Measurements from ENCODE around the gene PRKCQ.
A peak's percentile ranks its signal among the peaks of the same experiment; 100 is the strongest.

Gene PRKCQ

DNA sequence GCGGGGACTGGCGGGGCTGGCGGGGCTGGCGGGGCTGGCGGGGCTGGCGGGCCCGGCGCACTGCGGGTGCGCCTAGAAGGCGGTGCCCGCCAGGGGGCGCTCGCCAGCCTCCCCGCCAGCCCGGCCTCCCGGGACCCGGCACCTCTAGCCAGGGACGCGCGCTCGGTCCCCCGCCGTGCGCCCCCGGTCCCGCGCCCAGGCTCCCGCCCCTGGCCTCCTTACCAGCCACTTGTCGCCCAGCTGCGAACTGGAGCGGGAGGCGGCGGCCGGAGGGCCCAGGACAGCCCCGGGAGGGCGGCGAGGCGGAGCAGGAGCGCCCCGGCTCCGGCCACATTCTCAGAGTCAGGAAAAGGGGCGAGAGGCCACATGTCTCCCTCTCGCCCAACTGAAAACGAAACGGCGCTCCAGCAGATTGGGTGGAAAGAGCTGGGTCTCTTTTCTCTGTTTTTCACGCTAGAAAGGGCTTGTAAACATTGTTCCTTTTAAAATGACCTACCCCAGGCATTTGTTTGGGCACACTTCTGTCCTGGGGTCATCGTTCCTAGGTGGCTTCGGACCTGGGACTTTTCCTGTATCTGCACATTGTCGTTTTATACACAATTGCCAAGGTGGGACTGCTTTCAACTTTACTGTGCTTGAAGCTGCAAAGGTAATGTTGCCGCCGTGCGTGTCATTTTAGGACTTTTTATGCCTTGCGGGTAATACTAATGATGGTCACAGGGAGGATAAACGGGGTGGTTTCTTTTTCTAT lies 378 bp upstream of the PRKCQ start:
- TF ChIP-seq, protein P1, sequence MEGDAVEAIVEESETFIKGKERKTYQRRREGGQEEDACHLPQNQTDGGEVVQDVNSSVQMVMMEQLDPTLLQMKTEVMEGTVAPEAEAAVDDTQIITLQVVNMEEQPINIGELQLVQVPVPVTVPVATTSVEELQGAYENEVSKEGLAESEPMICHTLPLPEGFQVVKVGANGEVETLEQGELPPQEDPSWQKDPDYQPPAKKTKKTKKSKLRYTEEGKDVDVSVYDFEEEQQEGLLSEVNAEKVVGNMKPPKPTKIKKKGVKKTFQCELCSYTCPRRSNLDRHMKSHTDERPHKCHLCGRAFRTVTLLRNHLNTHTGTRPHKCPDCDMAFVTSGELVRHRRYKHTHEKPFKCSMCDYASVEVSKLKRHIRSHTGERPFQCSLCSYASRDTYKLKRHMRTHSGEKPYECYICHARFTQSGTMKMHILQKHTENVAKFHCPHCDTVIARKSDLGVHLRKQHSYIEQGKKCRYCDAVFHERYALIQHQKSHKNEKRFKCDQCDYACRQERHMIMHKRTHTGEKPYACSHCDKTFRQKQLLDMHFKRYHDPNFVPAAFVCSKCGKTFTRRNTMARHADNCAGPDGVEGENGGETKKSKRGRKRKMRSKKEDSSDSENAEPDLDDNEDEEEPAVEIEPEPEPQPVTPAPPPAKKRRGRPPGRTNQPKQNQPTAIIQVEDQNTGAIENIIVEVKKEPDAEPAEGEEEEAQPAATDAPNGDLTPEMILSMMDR (IDR thresholded peaks at IDR 0.05; ENCODE audit: extremely low read depth, missing control alignments): peak; percentile 55
- DNase-seq (ENCODE audit: low spot score): peak; percentile 91

GRCh38 chr10:6579183-6579903 lies 733 bp downstream of the PRKCQ start:
- DNase-seq (ENCODE audit: low spot score): no peak
- TF ChIP-seq, protein P1 (IDR thresholded peaks at IDR 0.05; ENCODE audit: extremely low read depth, missing control alignments): no peak

DNA sequence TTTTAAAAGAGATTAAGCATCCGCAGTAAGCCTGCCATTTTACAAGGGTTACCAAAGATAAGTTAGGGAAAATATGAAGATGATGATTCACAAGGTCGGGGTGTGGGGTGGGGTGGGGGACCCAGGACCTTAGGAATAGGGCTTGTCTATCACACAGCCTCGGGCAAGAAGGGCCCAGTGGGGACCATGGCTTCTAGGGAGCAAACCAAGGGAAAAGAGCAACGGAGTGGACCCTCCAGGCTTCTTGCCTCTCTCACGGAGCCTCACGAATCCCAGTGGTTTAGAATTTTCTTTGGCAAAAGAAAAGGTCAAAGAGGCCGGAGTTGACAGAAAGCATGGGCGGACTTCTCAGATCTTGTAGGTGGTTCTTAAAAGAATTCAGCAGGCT lies 1.3 kb downstream of the PRKCQ start:
- no peak for DNase-seq (ENCODE audit: low spot score)
- TF ChIP-seq, protein P1 (IDR thresholded peaks at IDR 0.05; ENCODE audit: extremely low read depth, missing control alignments): no peak

- TF ChIP-seq, protein P1 (IDR thresholded peaks at IDR 0.05; ENCODE audit: extremely low read depth, missing control alignments): no peak
- no peak for DNase-seq (ENCODE audit: low spot score)
These were observed 1.8 kb downstream of the PRKCQ start for GRCh38 chr10:6578251-6578771.

DNA sequence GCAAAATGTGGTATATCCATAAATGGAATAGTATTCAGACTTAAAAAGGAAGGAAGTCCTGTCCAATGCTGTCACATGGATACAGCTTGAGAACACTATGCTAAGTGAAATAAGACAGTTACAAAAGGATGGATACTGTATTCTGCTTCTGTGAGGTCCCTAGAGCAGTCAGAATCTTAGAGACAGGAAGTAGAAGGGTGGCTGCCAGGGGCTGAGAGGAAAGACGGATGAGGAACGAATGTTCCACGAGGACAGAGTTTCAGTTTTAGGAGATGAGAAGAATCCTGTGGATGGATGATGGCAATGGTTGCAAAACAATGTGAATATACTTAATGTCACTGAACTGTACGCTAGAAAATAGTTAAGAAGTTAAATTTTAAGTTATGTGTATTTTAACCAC lies 3.8 kb downstream of the PRKCQ start:
- TF ChIP-seq, protein P1 (IDR thresholded peaks at IDR 0.05; ENCODE audit: extremely low read depth, missing control alignments): no peak
- no peak for DNase-seq (ENCODE audit: low spot score)

GRCh38 chr10:6574664-6575176 lies 5.4 kb downstream of the PRKCQ start:
- no peak for DNase-seq (ENCODE audit: low spot score)
- TF ChIP-seq, protein P1 (IDR thresholded peaks at IDR 0.05; ENCODE audit: extremely low read depth, missing control alignments): no peak

- TF ChIP-seq, protein P1 (IDR thresholded peaks at IDR 0.05; ENCODE audit: extremely low read depth, missing control alignments): no peak
- DNase-seq (ENCODE audit: low spot score): no peak
These were observed 9.2 kb downstream of the PRKCQ start for GRCh38 chr10:6570893-6571292.
